HG03039 (cell line): ENCODE measurements around the gene MYCBP2.

Experiments
- ATAC-seq: cut with Tn5 transposase; IDR thresholded peaks from one replicate; pipeline ENCODE4 v1.9.1; 2021; ENCODE audit warnings: mild to moderate bottlenecking, moderate library complexity; ENCODE audit not compliant: unreplicated experiment

The MYCBP2 gene

DNA sequence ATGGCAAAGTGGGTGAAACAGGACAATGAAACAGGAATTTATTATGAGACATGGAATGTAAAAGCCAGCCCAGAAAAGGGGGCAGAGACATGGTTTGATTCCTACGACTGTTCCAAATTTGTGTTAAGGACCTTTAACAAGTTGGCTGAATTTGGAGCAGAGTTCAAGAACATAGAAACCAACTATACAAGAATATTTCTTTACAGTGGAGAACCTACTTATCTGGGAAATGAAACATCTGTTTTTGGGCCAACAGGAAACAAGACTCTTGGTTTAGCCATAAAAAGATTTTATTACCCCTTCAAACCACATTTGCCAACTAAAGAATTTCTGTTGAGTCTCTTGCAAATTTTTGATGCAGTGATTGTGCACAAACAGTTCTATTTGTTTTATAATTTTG lies 326.4 kb downstream of the MYCBP2 start:
- ATAC-seq: no peak
